Stimulated activated CD8-positive, alpha-beta memory T cell treated with anti-CD3 and anti-CD28 coated beads, Interleukin-4, amount 100 ng/mL, for 24 hours (primary cell): Measurements from ENCODE around the gene BTBD16.

Source experiments
- DNase-seq: peaks from one replicate; pipeline ENCODE4 v3.0.0-alpha.2; 2020; ENCODE audit warnings: low read depth

BTBD16 gene

GRCh38 chr10:122316224-122316884 lies 45.3 kb downstream of the BTBD16 start:
- DNase-seq, result no peak

DNA sequence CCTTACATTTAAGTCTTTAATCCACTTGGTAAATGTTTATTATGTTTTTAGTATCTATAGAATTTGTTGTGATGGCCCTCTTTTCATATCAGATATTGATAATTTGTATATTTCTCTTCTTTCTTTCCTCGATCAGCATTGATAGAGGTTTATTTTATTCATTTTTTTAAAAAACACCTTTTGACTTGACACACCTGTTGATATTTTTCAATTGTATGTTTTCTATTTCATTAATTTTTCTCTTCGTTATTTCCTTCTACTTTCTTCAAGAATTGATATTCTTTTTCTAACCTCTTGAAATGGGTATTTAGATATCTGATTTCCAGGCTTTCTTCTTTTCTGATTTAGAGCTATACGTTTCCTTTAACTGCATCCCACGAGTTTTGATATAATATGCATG lies 50.9 kb downstream of the BTBD16 start:
- DNase-seq, result no peak

- no peak for DNase-seq
Measured at GRCh38 chr10:122323189-122323588, 52.1 kb downstream of the BTBD16 start.

DNA sequence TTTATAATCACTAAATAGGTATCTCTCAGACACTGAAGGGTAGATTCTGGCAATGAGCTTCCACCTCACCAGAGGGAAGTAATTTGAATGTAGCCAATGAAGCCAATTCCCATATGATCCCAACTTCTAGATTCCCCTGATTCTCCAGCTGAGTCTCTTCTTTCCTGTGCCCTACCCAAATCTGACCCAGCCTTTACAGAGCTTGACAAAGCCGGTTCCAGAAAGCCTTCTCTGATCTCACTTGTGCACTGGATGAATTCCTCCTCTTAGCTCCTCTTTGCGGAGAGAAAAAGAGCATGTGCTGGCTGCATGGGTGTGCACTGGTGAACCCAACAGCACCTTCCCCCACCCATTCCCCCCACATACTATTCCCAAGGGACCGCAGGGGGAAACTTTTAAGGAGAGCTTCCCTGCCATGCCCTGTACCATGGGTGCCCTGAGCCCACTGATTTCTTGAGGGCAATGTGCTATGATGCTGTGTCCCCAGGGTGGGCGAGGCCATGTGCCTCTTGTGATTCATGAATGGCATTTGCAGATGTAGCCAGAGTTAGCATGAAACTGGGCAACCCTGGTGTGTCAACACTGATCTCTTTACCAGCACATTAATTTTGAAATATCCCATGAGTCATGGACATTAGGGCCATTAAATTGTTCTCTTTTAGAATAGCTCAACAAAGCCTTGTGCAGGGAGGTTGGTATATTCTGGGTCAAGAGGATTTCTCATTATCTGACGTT lies 53.0 kb downstream of the BTBD16 start:
- DNase-seq, result no peak

- no peak for DNase-seq
Measured at GRCh38 chr10:122325235-122325634, 54.1 kb downstream of the BTBD16 start.

GRCh38 chr10:122326385-122326784 lies 55.3 kb downstream of the BTBD16 start:
- no peak for DNase-seq

DNA sequence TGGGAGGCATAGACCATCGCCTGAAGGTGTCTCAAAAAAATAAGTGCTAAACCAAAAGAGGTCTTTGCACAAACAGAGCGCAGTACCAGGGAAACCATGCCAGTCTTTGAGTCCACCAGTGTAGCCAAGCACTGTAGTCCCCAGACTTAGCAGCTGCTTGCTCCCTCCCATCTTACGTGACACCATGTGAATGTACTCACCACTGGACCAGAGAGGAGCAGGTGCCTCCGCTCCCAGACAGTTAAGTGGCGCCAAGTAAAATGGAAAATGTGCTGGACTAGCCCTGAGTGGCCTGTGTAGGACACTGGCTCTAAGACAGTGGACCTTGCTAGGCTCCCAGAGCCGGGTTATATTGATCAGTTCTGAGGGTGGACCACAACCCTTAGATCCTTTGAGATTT lies 55.7 kb downstream of the BTBD16 start:
- no peak for DNase-seq

- no peak for DNase-seq
Measured at GRCh38 chr10:122327237-122328206, 56.4 kb downstream of the BTBD16 start.

DNA sequence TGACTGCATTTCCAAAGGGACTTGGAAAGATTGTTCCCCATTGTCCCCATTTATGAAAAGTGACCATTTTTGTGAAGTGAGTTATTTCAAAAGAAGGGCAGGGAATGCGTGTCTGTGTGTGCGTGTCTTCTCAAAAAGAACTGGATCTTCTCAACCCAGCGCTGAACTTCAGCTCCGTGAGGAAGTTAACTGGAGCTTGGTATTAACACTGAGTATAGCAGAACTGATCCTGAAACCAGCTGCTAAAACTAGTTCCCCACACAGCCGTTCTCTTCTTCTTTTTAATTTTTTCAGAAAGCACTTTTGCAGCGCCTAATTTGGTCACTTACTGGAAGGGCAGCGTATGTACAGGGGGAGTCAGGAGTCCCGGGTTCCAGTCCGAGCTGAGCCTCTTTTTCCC lies 57.6 kb downstream of the BTBD16 start:
- no peak for DNase-seq

GRCh38 chr10:122329416-122329815 lies 58.3 kb downstream of the BTBD16 start:
- DNase-seq, result no peak

GRCh38 chr10:122331100-122331499 lies 60.0 kb downstream of the BTBD16 start:
- no peak for DNase-seq

DNA sequence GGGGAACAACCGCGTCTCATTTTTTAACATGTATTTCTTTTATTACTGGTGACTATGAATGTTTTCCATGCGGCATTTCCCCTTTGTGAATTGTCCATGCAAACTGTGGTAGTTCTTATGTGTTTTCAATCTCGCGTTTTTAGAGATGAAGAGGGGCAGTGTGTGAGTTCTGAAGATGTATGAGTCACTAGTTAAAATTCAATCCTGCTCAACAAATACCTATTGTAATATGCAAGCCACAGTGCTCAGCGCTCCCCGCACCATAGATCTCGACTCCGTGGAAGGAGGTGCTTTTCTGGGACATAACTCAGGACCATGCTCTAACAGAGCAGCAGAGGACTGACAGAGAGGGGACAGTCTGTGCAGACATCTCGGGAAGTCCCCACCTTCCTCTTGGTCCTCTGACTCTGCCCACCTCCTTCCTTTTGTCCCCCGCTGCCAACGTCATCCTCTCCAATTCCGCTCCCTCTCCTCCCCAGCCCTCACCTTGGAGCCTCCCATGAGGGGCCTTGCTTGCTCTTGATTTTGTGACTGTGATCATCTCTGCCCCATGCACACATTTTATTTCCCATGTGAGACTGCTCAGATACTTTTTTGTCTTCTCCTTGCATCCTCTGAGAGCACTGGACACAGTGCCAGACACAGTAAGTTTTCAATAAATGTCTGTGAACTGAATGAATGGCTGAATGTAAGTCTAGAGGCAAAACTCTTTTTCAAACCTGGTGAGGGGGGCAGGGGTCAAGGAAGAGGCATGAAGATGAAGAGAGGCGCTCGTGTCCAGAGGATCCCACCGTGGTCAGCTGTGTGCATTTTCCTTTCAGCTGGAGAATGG lies 60.7 kb downstream of the BTBD16 start:
- DNase-seq, result no peak

- DNase-seq, result no peak
Measured at GRCh38 chr10:122333037-122333436, 61.9 kb downstream of the BTBD16 start.

- no peak for DNase-seq
Measured at GRCh38 chr10:122336332-122336731, 65.2 kb downstream of the BTBD16 start.

- no peak for DNase-seq
Measured at GRCh38 chr10:122336961-122337360, 65.9 kb downstream of the BTBD16 start.

DNA sequence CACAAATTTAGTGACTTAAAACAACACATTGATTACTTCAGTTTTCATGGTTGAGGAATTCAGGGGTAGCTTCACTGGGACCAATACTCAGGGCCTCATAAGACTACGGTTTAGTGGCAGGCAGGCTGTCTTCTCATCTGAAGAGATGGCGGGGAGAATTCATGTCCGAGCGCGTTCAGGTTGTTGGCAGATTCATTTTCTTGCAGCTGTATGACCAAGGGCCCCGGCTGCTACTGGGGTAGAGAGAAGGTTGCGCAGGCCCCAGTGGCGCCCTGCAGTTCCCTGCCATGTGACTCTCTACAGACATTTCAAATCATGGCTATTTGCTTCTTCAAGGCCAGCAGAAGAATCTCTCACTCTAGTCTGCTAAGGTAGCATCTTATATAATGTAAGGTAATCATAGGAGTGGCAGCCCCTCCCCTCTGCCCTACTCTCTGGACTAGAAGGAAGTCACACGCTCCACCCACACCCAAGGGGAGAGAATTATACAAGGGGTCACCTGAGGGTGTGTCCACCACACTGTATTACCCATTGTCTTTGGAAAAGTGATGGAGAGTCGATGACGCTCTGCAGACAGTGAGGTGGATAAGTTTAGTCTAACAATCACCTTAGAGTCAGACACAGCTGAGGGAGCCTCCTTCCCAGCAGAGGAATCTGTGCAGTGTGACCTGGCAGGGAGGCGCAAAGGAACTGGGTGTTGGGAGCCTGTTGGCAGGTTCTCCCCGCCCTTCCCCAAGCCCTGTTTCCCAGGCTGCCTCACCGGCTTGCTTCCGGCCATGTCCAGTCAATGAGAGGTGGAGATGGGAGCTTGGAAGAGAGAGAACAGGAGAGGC lies 67.7 kb downstream of the BTBD16 start:
- DNase-seq, result no peak

GRCh38 chr10:122341141-122341810 lies 70.2 kb downstream of the BTBD16 start:
- DNase-seq, result no peak

DNA sequence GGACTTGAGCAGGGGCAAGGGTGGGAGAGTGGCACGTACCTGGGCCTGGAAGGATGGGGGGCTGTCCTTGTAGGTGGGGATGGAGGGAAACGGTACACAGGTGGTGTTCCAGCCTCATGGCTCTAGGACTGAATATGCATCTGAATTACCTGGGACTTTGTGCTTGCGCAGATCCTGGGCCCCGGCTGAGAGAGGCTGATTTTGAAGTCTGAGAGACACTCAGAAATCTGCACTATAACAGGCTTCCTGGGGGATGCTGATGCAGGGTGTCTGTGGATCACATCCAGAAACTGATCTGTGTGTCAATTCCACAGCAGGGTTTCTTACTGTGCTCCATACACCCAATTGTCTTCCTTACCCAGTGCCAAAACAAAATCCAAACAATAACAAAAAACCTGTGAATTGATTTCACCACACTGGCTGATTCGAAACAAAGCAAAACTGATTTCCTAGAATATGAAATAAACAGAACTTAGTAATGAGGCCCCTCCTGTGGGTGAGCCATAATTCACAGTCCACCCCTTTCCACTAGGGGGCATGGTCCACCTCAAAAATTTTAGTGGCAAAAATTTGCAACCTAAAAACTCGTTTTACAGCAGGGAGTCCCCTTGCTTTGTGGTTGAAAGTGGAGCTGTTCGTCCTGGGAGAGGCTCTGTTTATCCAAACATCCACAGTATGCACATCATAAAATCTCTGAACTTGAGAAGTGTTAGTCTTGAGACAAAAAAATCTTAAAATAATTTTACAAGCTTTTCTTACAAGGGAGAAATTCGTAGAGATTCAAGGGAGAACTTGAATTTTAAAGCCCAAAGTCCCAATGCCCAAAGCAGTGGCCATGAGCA lies 71.4 kb downstream of the BTBD16 start:
- peak; percentile 37 for DNase-seq

- no peak for DNase-seq
Measured at GRCh38 chr10:122343135-122343800, 72.2 kb downstream of the BTBD16 start.
